Natural killer cell treated with Interleukin-12 subunit alpha and Interleukin-12 subunit beta and Interleukin-15 and Interleukin-18, amount 100 ng/mL, for 72 hours (primary cell): ENCODE data around the gene NOD2. TPM values are rescaled to one million over a fixed set of nuclear protein-coding genes. Genes with fewer than 3 reads are reported as not detected.

Experiments
- ATAC-seq, 2 donors: fragments of 150-1000 bp; cut with Tn5 transposase in 1 of 2; sonication (Bioruptor Pico), chemical (Tn5 transposase) in 1 of 2; 2 replicates each; pipeline ENCODE4 v1.10.0; 2021
- DNase-seq: peaks from one replicate; pipeline ENCODE4 v3.0.0; 2022; ENCODE audit warnings: low spot score
- H3K27ac Mint-ChIP-seq, 2 donors: 1 replicate in 1 of 2; 2 replicates in 1 of 2; pipeline ENCODE4 v1.8.0; 2022; ENCODE audit warnings: mixed read lengths in 2 of 2, mild to moderate bottlenecking in 1 of 2, moderate library complexity in 1 of 2
- H3K27me3 Mint-ChIP-seq, 2 donors: 1 replicate in 1 of 2; 2 replicates in 1 of 2; pipeline ENCODE4 v1.8.0; 2022; ENCODE audit warnings: mixed read lengths in 2 of 2
- H3K36me3 Mint-ChIP-seq: one replicate; pipeline ENCODE4 v1.8.0; 2022; ENCODE audit warnings: mixed read lengths
- H3K4me1 Mint-ChIP-seq, 2 donors: 1 replicate in 1 of 2; 2 replicates in 1 of 2; pipeline ENCODE4 v1.8.0; 2022; ENCODE audit warnings: low read depth in 2 of 2, mixed read lengths in 2 of 2, mild to moderate bottlenecking in 1 of 2
- H3K4me3 Mint-ChIP-seq: one replicate; pipeline ENCODE4 v1.8.0; 2022; ENCODE audit warnings: mixed read lengths
- H3K9me3 Mint-ChIP-seq: 2 replicates; pipeline ENCODE4 v1.8.0; 2022; ENCODE audit warnings: mixed read lengths
- total RNA-seq, 2 donors: library from RNA; stranded (reverse); gene quantifications; one replicate each; pipeline ENCODE4 v1.2.3, GENCODE V29; 2022

NOD2 gene
- total RNA-seq, 2 donors from 2014 or later = 3.7 to 11.2 TPM

DNA sequence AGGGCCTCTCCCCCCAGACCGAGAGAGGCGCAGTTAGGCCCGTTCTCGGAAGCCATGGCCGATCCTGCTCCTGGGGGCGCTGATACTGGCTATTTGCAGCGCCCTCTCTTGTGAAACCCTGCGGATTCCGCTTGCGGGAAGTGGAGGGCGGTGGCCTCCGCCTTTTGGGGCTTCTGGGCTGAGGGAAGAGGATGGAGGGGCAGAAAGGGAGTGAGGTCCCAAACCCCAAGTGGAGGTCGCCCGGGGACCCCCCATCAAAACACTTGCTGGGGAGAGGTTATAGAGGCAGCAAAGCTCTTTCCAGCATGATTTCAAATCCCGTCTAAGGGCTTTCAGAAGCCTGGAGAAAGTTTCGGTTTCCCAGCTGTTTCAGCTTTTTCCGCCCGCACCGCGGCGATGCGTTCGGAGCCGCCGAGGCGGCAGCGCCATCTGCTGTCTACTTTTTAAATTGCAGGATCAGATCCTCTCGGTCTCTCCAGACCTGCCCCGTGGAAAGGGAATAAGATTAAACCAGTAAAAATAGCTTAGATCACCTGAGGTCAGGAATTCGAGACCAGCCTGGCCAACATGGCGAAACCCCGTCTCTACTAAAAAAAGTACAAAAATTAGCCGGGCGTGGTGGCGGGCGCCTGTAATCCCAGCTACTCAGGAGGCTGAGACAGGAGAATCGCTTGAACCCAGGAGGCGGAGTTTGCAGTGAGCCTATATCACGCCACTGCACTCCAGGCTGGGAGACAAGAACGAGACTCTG, 28.1 kb upstream of the NOD2 start:
- H3K27me3 Mint-ChIP-seq = no peaks in the 10 kb centered on the region
- DNase-seq = peak; percentile 82
- peak overlapping the region; percentile 63 to 77 for H3K27ac Mint-ChIP-seq
- peaks cover 15 to 31% of the 10 kb centered on the region in 2 donors for H3K4me1 Mint-ChIP-seq
- peak; percentile 70 to 80 for ATAC-seq
- no peaks in the 10 kb centered on the region for H3K9me3 Mint-ChIP-seq
- H3K36me3 Mint-ChIP-seq = no peaks in the 10 kb centered on the region
- peak overlapping the region; percentile 78 for H3K4me3 Mint-ChIP-seq

DNA sequence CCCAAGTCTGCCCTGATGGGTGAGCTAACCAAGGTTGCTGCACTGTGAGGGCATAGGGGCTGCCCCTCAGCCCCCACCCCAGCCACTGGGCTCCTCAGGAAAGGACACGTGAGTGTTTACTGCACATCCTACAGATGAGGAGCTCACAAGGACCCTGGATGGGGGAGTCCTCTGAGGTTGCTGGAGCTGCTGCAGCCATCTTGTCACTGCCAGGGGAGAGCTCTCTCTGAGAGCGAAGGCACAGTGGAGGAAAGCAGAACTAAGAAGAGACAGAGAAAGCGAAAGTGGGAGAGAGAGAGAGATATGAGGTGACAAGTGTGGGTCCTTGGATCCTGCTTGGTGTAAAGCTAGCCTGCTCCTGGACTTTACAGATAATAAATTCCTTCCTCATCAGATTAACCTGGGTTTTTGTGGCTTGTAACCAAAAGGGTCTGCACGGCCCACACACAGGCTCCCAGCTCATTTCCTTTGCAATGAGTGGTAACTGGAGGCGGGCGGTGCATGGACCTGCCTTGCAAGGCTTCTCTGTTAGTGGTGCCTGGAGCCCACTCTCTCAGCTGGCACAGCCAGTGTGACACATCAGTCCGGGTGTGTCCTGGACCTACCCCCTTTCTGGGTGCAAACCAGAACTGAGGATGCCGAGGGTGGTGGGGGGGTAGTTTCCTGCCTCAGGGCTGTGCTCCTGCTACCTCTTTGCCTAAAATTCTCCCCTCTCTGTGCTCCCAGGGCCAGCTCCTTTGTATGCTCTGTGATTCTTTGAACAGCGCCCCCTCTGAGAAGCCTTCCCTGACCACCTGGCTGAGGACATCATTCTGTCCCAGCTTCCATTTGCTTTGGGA, 26.5 kb upstream of the NOD2 start:
- ATAC-seq (peak; percentile 81 to 82), DNase-seq (no peak)
- Mint-ChIP-seq H3K27ac (peak overlapping the region; percentile 60 to 78), H3K9me3 (peaks cover 3% of the 10 kb centered on the region), H3K4me3 (peak overlapping the region; percentile 89), H3K27me3 (no peaks in the 10 kb centered on the region), H3K4me1 (peaks cover 24 to 38% of the 10 kb centered on the region in 2 donors), H3K36me3 (peaks cover 7% of the 10 kb centered on the region)

DNA sequence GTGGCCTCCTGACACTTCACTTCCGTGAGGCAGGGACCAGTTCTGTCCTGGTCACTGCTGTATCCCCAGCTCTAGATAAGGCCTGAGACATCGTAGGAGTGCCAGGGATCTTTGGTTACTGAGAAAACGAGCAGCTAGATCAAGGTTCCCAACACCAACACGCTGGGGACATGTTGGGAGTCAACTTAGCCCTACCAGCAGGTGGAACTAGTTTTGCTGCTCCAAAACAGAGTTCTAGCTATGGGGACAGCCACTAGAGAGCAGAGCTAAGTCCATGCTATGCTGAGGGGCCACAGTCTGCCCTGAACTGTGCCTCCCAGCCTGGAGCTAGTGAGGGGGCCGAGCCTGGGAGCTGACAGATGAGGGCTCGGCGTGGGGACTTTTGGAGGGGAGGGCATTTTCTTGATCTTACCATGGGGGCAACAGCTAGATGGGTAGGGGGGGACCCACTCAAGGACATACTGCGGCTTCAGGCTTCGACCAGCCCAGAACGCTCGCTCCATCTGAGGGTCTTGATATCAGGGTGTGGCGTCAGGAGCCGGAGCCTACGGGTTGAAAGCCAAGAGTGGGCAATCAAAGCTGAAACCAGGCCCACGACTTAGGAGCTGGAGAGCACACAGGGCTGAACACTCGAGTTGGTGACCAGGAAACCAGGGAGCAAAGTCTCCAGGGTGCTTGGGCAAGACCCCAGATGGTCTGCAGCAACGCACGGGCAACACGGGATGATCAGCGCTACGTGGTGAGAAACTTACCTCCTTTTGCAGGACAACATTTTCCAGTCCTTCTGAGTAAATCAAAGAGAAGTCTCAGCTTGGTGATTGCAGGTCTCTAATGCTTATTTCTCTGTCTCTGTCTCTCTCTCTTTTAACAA, 25.7 kb upstream of the NOD2 start:
- Mint-ChIP-seq H3K4me3 (peak overlapping the region; percentile 89), H3K4me1 (peaks cover 24 to 38% of the 10 kb centered on the region in 2 donors), H3K27ac (peak overlapping the region; percentile 60 to 78), H3K36me3 (peaks cover 16% of the 10 kb centered on the region), H3K27me3 (no peaks in the 10 kb centered on the region), H3K9me3 (peaks cover 7% of the 10 kb centered on the region)
- DNase-seq = no peak
- ATAC-seq = no peak

DNA sequence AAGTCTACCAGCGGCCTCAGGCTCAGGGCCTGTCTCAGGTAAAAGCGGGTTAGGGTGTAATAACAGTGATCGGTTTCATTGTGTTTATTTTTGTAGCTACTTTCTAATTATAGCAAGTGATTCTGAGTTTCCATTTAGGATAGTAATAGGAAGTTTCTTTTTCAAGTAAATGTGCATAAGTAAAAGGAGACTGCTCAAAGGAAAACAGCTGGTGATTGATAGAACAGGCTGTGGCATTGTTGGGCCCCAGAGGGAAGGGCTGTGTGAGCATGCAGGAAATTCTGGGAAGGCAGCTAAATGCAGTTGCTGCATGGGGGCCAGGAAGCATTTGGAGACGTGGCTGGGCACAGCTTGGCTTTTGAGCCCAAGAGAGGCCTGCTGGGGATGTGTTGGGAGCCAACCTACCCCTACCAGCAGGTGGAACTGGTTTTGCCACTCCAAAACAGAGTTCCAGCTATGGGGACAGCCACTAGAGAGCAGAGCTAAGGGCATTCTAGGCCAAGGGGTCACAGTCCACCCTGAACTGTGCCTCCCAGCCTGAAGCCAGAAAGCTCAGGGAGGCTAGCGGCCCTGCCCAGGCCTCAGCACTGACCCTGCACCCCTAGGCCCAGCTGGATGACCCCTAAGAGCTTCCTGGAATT, 24.9 kb upstream of the NOD2 start:
- Mint-ChIP-seq H3K36me3 (peaks cover 21% of the 10 kb centered on the region), H3K9me3 (peaks cover 7% of the 10 kb centered on the region), H3K27ac (peak overlapping the region in 1 of 2 donors; percentile 78), H3K27me3 (no peaks in the 10 kb centered on the region), H3K4me3 (no peak overlapping the region), H3K4me1 (peaks cover 24 to 38% of the 10 kb centered on the region in 2 donors)
- DNase-seq = no peak
- no peak for ATAC-seq

DNA sequence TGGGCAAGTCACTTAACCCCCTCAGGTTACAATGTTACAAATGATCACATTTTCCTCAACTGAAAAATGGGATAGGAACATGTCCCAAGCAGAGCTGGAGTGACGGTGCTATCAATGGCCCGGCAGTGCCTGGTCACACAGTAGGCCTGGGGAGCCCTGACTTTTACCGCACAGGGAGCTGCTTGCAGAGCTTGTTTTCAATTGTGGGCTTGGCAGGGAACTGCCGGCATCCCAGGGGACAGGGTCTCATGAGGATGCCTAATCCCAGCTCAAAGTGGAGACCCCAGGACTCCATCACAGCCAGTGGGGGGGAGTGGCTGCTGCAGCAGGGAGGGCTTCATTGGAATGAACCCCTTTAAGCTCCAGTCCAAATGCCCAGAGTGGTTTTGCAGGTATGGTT, 23.7 kb upstream of the NOD2 start:
- Mint-ChIP-seq H3K36me3 (peaks cover 23% of the 10 kb centered on the region), H3K27ac (no peak overlapping the region), H3K9me3 (peaks cover 7% of the 10 kb centered on the region), H3K4me1 (peaks cover 24 to 37% of the 10 kb centered on the region in 2 donors), H3K4me3 (no peak overlapping the region), H3K27me3 (no peaks in the 10 kb centered on the region)
- DNase-seq (no peak), ATAC-seq (no peak)

DNA sequence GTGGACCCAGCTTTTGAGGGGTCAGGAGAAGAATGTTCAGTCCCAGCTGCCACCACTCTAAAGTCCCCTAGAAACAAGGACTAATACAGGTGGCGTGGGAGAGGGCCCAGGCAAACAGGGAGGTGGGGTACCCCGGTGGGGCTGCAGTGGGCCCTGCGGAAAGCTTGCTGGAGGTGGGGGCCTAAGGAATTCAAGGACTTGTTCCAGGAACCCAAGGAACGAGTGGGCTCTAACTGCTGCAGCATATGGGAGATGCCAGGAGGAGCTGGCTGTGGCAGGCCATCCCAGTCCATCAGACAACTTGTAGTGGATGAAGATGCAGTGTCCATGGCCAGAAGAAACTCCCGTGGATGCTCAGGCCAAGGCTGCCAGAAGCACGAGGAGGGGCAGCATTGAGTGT, 22.9 kb upstream of the NOD2 start:
- peaks cover 27% of the 10 kb centered on the region for H3K36me3 Mint-ChIP-seq
- no peak overlapping the region for H3K4me3 Mint-ChIP-seq
- H3K27me3 Mint-ChIP-seq = no peaks in the 10 kb centered on the region
- peaks cover 7% of the 10 kb centered on the region for H3K9me3 Mint-ChIP-seq
- H3K4me1 Mint-ChIP-seq = peaks cover 24 to 30% of the 10 kb centered on the region in 2 donors
- ATAC-seq (no peak), DNase-seq (no peak)
- H3K27ac Mint-ChIP-seq = no peak overlapping the region

DNA sequence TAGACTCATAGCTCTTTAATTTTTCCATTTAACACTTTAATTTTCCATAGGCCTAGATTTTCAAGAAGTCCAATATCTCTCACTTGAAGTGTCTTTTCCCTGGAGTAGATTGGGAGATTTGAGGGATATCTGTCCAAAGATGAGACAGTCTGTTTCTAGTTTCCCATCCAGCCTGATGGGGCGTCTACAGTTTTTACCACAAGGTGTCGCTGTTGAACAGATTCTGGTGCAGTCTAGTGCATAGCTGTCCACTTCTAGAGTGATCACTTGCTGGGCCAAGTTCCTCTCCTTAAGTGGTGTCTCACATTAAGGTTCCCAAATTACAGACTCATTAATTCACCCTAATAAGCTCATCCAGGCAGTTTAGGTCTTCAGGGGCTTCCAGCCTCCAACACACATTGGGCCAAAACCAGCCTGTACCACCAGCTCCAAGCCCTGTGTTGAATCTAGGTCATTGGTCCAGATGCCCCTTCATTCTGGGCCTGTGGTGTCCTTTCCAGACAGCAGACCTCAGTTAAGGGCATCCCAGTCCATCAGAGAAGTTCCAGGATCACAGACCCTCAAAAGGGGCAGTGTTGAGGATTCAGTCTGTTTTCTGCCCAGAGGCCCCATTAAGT, 21.7 kb upstream of the NOD2 start:
- Mint-ChIP-seq H3K27ac (peak overlapping the region; percentile 34 to 38), H3K27me3 (no peaks in the 10 kb centered on the region), H3K4me3 (no peak overlapping the region), H3K36me3 (peaks cover 27% of the 10 kb centered on the region), H3K9me3 (peaks cover 7% of the 10 kb centered on the region), H3K4me1 (peaks cover 22 to 24% of the 10 kb centered on the region in 2 donors)
- no peak for DNase-seq
- peak in 1 of 2 donors; percentile 34 for ATAC-seq

DNA sequence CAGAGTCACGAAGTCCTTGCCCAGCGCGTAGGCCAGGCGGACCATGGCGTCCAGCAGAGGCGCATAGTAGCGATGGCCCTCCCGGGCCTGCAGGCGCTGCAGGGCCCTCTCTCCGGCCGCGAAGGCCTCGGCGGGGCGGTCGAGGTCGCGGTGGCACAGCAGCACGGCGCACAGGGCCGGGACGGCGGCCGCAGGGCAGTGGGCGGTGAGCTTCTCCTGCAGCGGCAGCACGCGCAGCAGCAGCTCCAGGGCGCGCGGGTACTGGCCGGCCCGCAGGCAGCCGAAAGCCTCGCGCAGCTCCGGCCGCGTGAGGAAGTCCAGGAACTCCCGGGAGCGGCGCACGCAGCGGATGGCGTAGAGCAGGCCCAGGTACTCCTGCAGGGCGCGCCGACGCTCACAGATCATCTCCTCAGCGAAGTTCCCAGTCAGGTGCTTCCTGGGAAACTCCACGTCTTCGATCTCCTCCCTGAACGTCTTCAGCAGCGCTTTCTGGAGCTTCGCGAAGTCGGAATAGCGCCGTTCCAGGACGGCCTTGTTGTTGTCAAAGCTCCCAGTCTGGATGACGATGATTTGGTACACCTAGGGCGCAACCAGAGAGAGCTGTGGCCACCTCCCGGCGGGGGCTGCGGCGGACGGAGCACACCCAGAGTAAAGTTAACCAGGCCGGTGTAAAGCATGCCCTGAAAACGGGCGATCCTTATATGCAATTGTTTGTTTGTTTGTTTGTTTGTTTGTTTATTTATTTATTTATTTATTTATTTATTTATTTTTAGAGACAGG, 19.7 kb upstream of the NOD2 start:
- DNase-seq (no peak), ATAC-seq (no peak)
- no peak overlapping the region for H3K27ac Mint-ChIP-seq
- H3K4me3 Mint-ChIP-seq = no peak overlapping the region
- peaks cover 13 to 24% of the 10 kb centered on the region in 2 donors for H3K4me1 Mint-ChIP-seq
- H3K27me3 Mint-ChIP-seq = no peaks in the 10 kb centered on the region
- peaks cover 27% of the 10 kb centered on the region for H3K36me3 Mint-ChIP-seq
- peaks cover 7% of the 10 kb centered on the region for H3K9me3 Mint-ChIP-seq

DNA sequence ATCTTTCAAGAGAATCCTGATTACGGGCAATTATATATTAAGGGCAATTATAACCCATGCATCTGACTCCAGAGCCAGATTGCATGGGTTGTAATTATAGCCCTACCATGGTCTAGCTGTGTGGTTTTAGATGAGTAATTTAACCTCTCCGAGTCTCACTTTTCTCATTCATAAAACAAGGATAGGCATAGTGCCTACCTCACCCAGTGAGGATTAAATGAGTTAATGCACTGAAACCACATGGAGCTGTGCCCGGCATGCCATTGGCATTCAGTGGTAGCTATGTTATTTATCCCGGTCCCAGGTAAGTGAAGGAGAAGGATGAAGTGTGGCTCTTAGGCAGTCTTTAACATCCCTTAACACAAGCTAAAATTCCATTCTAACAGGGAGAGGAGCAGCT, 18.6 kb upstream of the NOD2 start:
- Mint-ChIP-seq H3K4me1 (peaks cover 22 to 32% of the 10 kb centered on the region in 2 donors), H3K4me3 (no peak overlapping the region), H3K27ac (no peak overlapping the region), H3K27me3 (no peaks in the 10 kb centered on the region), H3K36me3 (peaks cover 27% of the 10 kb centered on the region), H3K9me3 (peaks cover 7% of the 10 kb centered on the region)
- DNase-seq = no peak
- ATAC-seq = no peak

DNA sequence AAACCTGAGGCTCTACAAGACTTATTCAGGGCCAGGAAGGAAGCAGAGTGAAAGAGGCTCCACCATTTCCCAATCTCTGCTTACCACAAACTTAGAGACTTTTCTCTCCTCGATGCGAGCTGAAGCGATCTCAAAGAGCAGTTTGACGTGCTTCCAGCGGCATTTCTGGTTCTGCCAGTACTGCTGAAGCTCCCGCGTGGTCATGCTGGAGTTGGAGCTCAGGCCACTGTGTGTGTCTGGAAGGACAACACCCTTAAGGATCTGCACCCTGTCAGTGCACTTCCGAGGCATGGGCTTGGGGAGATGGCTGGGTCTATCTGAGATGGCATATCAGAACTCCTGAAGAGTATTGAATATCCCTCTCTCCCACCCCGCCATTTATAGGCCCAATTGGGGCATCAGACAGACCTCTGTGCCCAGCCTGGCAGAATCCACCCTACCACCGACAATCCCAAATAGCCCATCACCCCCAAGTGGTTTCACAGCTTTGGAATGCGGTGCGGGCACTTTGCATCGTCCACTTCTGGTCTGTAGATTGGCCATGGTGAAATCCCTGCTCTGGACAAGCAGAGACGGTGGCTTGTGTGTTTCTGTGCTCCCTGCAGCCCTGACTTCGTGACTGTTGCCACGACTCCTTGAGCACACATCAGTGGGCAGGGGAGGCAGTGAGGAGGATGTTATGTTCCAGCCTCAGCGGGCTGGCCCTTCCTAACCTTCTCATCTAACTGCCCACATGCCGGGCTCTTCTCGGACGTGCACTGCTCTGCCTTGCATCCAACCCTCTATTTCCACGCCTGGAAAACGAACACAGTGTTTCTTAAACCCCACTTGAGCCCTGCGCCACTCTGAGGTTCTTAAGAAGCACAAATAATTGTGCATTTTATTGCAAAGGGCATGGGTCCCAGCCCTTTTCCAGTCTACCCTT, 17.5 kb upstream of the NOD2 start:
- Mint-ChIP-seq H3K4me3 (no peak overlapping the region), H3K27ac (peak overlapping the region in 1 of 2 donors; percentile 90), H3K9me3 (peaks cover 7% of the 10 kb centered on the region), H3K4me1 (peaks cover 30 to 35% of the 10 kb centered on the region in 2 donors), H3K36me3 (peaks cover 27% of the 10 kb centered on the region), H3K27me3 (no peaks in the 10 kb centered on the region)
- ATAC-seq (no peak), DNase-seq (no peak)

DNA sequence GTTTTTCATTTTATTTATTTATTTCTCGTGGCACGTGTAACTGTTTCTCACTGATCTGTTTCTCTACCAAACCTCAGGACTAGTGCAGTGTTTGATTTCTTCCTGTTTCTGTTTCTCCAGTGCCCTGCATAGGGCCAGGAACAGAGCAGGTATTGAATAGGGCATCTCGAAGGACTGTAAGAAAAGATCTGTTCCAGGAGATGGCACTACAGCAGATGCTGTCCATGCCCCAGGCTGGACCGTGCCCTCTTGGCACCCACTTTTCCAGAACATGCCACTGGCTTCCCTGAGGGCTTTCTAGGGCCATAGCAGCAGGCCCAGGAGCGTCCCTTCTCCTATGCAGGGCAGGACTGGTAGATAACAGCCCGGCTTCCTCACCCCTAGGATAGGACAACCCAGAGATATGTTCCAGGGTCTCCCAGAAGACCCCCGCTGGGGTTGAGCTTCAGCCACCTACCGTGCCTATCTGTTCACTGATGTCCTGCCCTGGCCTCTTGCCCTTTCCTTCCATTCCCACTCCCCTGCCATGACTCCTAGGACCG, 16.7 kb upstream of the NOD2 start:
- Mint-ChIP-seq H3K36me3 (peaks cover 21% of the 10 kb centered on the region), H3K4me1 (peaks cover 29 to 35% of the 10 kb centered on the region in 2 donors), H3K27me3 (no peaks in the 10 kb centered on the region), H3K27ac (peak overlapping the region; percentile 90 to 92), H3K9me3 (peaks cover 4% of the 10 kb centered on the region), H3K4me3 (no peak overlapping the region)
- DNase-seq (no peak), ATAC-seq (no peak)
